Stimulated activated CD8-positive, alpha-beta memory T cell treated with anti-CD3 and anti-CD28 coated beads, Interleukin-7, amount 100 ng/mL, for 48 hours (primary cell): ENCODE measurements around the gene EDN1.

Experiments
- DNase-seq, 2 donors: peaks; one replicate each; pipeline ENCODE4 v3.0.0-alpha.2; 2020; ENCODE audit warnings: low read depth in 1 of 2; ENCODE audit errors: extremely low read depth in 1 of 2

The EDN1 gene

GRCh38 chr6:12289933-12290820 lies at the start of gene EDN1:
Gene EDN1 (plus strand): TSS chr6:12290361. CDS start chr6:12290630, 269 bp downstream.
- DNase-seq: peak in 1 of 2 donors; percentile 32

GRCh38 chr6:12241493-12242175 lies 48.5 kb upstream of the EDN1 start:
- no peak for DNase-seq

- no peak for DNase-seq
These were observed 47.0 kb upstream of the EDN1 start for GRCh38 chr6:12243169-12243568.

- DNase-seq: no peak
These were observed 44.8 kb upstream of the EDN1 start for GRCh38 chr6:12245360-12245759.

GRCh38 chr6:12245763-12246718 lies 44.1 kb upstream of the EDN1 start:
- no peak for DNase-seq

- DNase-seq: no peak
These were observed 43.3 kb upstream of the EDN1 start for GRCh38 chr6:12246900-12247299.

GRCh38 chr6:12249541-12250382 lies 40.4 kb upstream of the EDN1 start:
- DNase-seq: no peak

- no peak for DNase-seq
These were observed 39.8 kb upstream of the EDN1 start for GRCh38 chr6:12250383-12250770.

- DNase-seq: no peak
These were observed 36.0 kb upstream of the EDN1 start for GRCh38 chr6:12254210-12254609.

- no peak for DNase-seq
These were observed 32.0 kb upstream of the EDN1 start for GRCh38 chr6:12258191-12258590.

GRCh38 chr6:12258591-12259075 lies 31.5 kb upstream of the EDN1 start:
- no peak for DNase-seq

GRCh38 chr6:12260458-12261093 lies 29.6 kb upstream of the EDN1 start:
- DNase-seq: no peak

GRCh38 chr6:12261502-12261901 lies 28.7 kb upstream of the EDN1 start:
- no peak for DNase-seq

GRCh38 chr6:12262236-12263061 lies 27.7 kb upstream of the EDN1 start:
- DNase-seq: no peak

GRCh38 chr6:12263403-12263802 lies 26.8 kb upstream of the EDN1 start:
- DNase-seq: no peak

GRCh38 chr6:12264671-12265070 lies 25.5 kb upstream of the EDN1 start:
- no peak for DNase-seq

- DNase-seq: no peak
These were observed 24.9 kb upstream of the EDN1 start for GRCh38 chr6:12265296-12265695.

- DNase-seq: no peak
These were observed 24.4 kb upstream of the EDN1 start for GRCh38 chr6:12265791-12266190.

GRCh38 chr6:12266571-12266970 lies 23.6 kb upstream of the EDN1 start:
- DNase-seq: no peak
